ENCODE measurements around the gene ABHD17C.
"Not testable (repeated sequence)": the region's sequence is repeated elsewhere in the genome, so short reads cannot be mapped to it uniquely, and the experiment has no call there.

The ABHD17C gene

GRCh38 chr15:80761754-80762153 is 66.6 kb downstream of the ABHD17C start:
- no peak for DNase-seq (ENCODE audit: low read depth in 1 of 2, low spot score in 1 of 2)

GRCh38 chr15:80763235-80763634 is 68.1 kb downstream of the ABHD17C start:
- not testable (repeated sequence) for DNase-seq (ENCODE audit: low read depth in 1 of 2, low spot score in 1 of 2)

GRCh38 chr15:80764535-80764934 is 69.4 kb downstream of the ABHD17C start:
- no peak for DNase-seq (ENCODE audit: low read depth in 1 of 2, low spot score in 1 of 2)

GRCh38 chr15:80766275-80766674 is 71.2 kb downstream of the ABHD17C start:
- DNase-seq (ENCODE audit: low read depth in 1 of 2, low spot score in 1 of 2): no peak

GRCh38 chr15:80768158-80768557 is 73.0 kb downstream of the ABHD17C start:
- DNase-seq (ENCODE audit: low read depth in 1 of 2, low spot score in 1 of 2): no peak

- DNase-seq (ENCODE audit: low read depth in 1 of 2, low spot score in 1 of 2): no peak
Observed at GRCh38 chr15:80769153-80769828, 74.2 kb downstream of the ABHD17C start.

GRCh38 chr15:80769829-80770705 is 75.0 kb downstream of the ABHD17C start:
- DNase-seq (ENCODE audit: low read depth in 1 of 2, low spot score in 1 of 2): no peak

GRCh38 chr15:80773122-80773551 is 78.0 kb downstream of the ABHD17C start:
- no peak for DNase-seq (ENCODE audit: low read depth in 1 of 2, low spot score in 1 of 2)

- no peak for DNase-seq (ENCODE audit: low read depth in 1 of 2, low spot score in 1 of 2)
Observed at GRCh38 chr15:80773792-80774352, 78.8 kb downstream of the ABHD17C start.

- no peak for DNase-seq (ENCODE audit: low read depth in 1 of 2, low spot score in 1 of 2)
Observed at GRCh38 chr15:80774486-80774885, 79.4 kb downstream of the ABHD17C start.

- no peak for DNase-seq (ENCODE audit: low read depth in 1 of 2, low spot score in 1 of 2)
Observed at GRCh38 chr15:80775338-80775737, 80.2 kb downstream of the ABHD17C start.

- DNase-seq (ENCODE audit: low read depth in 1 of 2, low spot score in 1 of 2): peak; percentile 22
Observed at GRCh38 chr15:80776420-80777045, 81.4 kb downstream of the ABHD17C start.

GRCh38 chr15:80777137-80777536 is 82.0 kb downstream of the ABHD17C start:
- DNase-seq (ENCODE audit: low read depth in 1 of 2, low spot score in 1 of 2): no peak

- DNase-seq (ENCODE audit: low read depth in 1 of 2, low spot score in 1 of 2): no peak
Observed at GRCh38 chr15:80777826-80778620, 82.9 kb downstream of the ABHD17C start.

- no peak for DNase-seq (ENCODE audit: low read depth in 1 of 2, low spot score in 1 of 2)
Observed at GRCh38 chr15:80778621-80778963, 83.5 kb downstream of the ABHD17C start.

- DNase-seq (ENCODE audit: low read depth in 1 of 2, low spot score in 1 of 2): peak in 1 of 2 donors; percentile 10
Observed at GRCh38 chr15:80778964-80779657, 84.0 kb downstream of the ABHD17C start, which contains the start of gene CEMIP. CEMIP (plus strand) TSS chr15:80779370; CDS start chr15:80873880, 94,510 bp downstream.

- no peak for DNase-seq (ENCODE audit: low read depth in 1 of 2, low spot score in 1 of 2)
Observed at GRCh38 chr15:80779658-80780415, 84.7 kb downstream of the ABHD17C start.

- no peak for DNase-seq (ENCODE audit: low read depth in 1 of 2, low spot score in 1 of 2)
Observed at GRCh38 chr15:80780416-80781221, 85.5 kb downstream of the ABHD17C start.

- no peak for DNase-seq (ENCODE audit: low read depth in 1 of 2, low spot score in 1 of 2)
Observed at GRCh38 chr15:80783260-80783659, 88.2 kb downstream of the ABHD17C start.
